ENCODE data around the gene SARDH. TPM values are rescaled to one million over a fixed set of nuclear protein-coding genes. Genes with fewer than 3 reads are reported as not detected.
"Not testable (repeated sequence)": the region's sequence is repeated elsewhere in the genome, so short reads cannot be mapped to it uniquely, and the experiment has no call there.

The SARDH gene
- total and polyA plus RNA-seq, 2 donors (not counting 3 experiments of a cell fraction or from before 2014, with no cell fraction given) = 0.19 to 0.44 TPM

DNA sequence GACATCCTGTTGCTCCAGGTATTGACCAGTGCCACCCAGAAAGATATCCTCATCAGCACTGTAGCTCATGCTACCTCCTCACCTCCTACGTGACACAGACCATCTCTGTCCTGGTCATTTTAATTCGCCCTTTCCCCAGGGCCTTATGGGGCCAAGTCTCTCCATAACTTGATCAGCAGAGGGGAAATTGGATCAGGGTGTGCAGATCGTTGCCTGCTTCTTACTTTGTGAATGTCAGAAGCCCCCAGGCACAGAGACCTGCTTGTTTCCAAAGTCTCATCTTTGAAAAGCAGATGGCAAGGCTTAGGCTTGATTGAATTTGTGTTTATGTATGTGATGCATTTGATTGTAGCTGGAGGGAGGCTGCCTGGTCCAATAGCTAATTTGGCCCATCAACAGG is 110.8 kb downstream of the SARDH start:
- Histone ChIP-seq H3K9me1 (replicated peaks; ENCODE audit: control insufficient read depth, extremely low read depth, insufficient read depth, low read length) (no peaks in the 10 kb centered on the region), H3K4me2 (ENCODE audit: insufficient read depth, low read length) (no peak overlapping the region), H3K9me3 (replicated peaks; ENCODE audit: control insufficient read depth, insufficient read depth, low read length) (no peaks in the 10 kb centered on the region), H3K36me3 (ENCODE audit: control insufficient read depth in 2 of 2, extremely low read depth in 1 of 2, insufficient read depth in 2 of 2, low read length in 2 of 2) (no peaks in the 10 kb centered on the region), H3K9ac (replicated peaks; ENCODE audit: extremely low read depth, insufficient read depth, low read length) (no peak overlapping the region), H4K20me1 (replicated peaks; ENCODE audit: control insufficient read depth, extremely low read depth, insufficient read depth, low read length) (no peaks in the 10 kb centered on the region), H3K4me1 (ENCODE audit: control insufficient read depth, extremely low read depth, insufficient read depth, low read length) (no peaks in the 10 kb centered on the region), H3K4me3 (replicated peaks in 1 of 3; ENCODE audit: insufficient read depth in 1 of 3, low read depth in 1 of 3, low read length in 3 of 3) (no peak overlapping the region), H3K27ac (ENCODE audit: insufficient read depth, low read depth, low read length) (no peak overlapping the region), H3K27me3 (ENCODE audit: control insufficient read depth in 2 of 2, insufficient read depth in 2 of 2, low read length in 2 of 2) (no peaks in the 10 kb centered on the region), H2AFZ (ENCODE audit: low read depth, low read length) (no peak overlapping the region), H3K79me2 (ENCODE audit: control insufficient read depth, insufficient read depth, low read length) (no peaks in the 10 kb centered on the region)
- no TSS peak for BruUV-seq (replicated peaks)
- TF ChIP-seq EZH2 (IDR thresholded peaks at IDR 0.05; ENCODE audit: borderline replicate concordance, low read depth, low read length, severe bottlenecking) = no peak
- TF ChIP-seq FOS (IDR thresholded peaks at IDR 0.05; ENCODE audit: borderline replicate concordance, insufficient read depth, low read length) = no peak
- TF ChIP-seq, protein P1, sequence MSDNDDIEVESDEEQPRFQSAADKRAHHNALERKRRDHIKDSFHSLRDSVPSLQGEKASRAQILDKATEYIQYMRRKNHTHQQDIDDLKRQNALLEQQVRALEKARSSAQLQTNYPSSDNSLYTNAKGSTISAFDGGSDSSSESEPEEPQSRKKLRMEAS (IDR thresholded peaks at IDR 0.05; ENCODE audit: insufficient read depth, insufficient read length) = no peak
- TF ChIP-seq POLR2A (IDR thresholded peaks at IDR 0.05; ENCODE audit: low read depth, low read length) = no peak
- no peak for TF ChIP-seq MYC (IDR thresholded peaks at IDR 0.05; ENCODE audit: low read depth, low read length)
- no peak for TF ChIP-seq GATA2 (IDR thresholded peaks at IDR 0.05; ENCODE audit: insufficient read depth, insufficient read length, low read depth, low read length)
- TF ChIP-seq, protein P2, sequence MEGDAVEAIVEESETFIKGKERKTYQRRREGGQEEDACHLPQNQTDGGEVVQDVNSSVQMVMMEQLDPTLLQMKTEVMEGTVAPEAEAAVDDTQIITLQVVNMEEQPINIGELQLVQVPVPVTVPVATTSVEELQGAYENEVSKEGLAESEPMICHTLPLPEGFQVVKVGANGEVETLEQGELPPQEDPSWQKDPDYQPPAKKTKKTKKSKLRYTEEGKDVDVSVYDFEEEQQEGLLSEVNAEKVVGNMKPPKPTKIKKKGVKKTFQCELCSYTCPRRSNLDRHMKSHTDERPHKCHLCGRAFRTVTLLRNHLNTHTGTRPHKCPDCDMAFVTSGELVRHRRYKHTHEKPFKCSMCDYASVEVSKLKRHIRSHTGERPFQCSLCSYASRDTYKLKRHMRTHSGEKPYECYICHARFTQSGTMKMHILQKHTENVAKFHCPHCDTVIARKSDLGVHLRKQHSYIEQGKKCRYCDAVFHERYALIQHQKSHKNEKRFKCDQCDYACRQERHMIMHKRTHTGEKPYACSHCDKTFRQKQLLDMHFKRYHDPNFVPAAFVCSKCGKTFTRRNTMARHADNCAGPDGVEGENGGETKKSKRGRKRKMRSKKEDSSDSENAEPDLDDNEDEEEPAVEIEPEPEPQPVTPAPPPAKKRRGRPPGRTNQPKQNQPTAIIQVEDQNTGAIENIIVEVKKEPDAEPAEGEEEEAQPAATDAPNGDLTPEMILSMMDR (IDR thresholded peaks at IDR 0.05; ENCODE audit: extremely low read depth in 1 of 2, insufficient read depth in 1 of 2, low read depth in 1 of 2, low read length in 2 of 2) = no peak
- no peak for TF ChIP-seq POLR2AphosphoS5 (IDR thresholded peaks at IDR 0.05; ENCODE audit: insufficient read depth, low read depth, low read length)
- no peak for TF ChIP-seq JUN (IDR thresholded peaks at IDR 0.05; ENCODE audit: borderline replicate concordance, insufficient read depth, insufficient read length, low read depth)
- intact Hi-C loops (cut with micrococcal nuclease) (no loop called here), dilution Hi-C loops (cut with MboI; ENCODE audit: extremely low pct_ligation_motif_present, low sequenced_read_pairs) (no loop called here)
- ChIA-PET CTCF (no interaction called here), POLR2A (no interaction called here)
- DNase-seq (ENCODE audit: low read depth, low spot score) = no peak
- no peak for FAIRE-seq

DNA sequence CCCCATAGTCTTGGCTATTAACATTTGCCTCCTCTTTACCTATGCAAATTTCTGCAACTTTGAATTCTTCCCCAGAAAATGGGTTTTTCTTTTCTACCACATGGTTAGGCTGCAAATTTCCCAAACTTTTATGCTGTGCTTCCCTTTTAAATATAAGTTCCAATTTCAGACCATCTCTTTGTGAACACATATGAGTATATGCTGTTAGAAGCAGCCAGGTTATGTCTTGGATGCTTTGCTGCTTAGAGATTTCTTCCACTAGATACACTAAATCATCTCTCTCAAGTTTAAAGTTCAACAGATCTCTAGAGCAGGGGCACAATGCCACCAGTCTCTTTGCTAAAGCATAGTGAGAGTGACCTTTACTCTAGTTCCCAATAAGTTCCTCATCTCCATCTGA is 112.1 kb downstream of the SARDH start:
- H3K4me1 ChIP-seq (ENCODE audit: control insufficient read depth, extremely low read depth, insufficient read depth, low read length); H4K20me1 ChIP-seq (replicated peaks; ENCODE audit: control insufficient read depth, extremely low read depth, insufficient read depth, low read length); CTCF ChIA-PET; H3K9me3 ChIP-seq (replicated peaks; ENCODE audit: control insufficient read depth, insufficient read depth, low read length); intact Hi-C loops (cut with micrococcal nuclease); H3K9me1 ChIP-seq (replicated peaks; ENCODE audit: control insufficient read depth, extremely low read depth, insufficient read depth, low read length); DNase-seq (ENCODE audit: low read depth, low spot score); H3K9ac ChIP-seq (replicated peaks; ENCODE audit: extremely low read depth, insufficient read depth, low read length); POLR2A ChIA-PET; H2AFZ ChIP-seq (ENCODE audit: low read depth, low read length); dilution Hi-C loops (cut with MboI; ENCODE audit: extremely low pct_ligation_motif_present, low sequenced_read_pairs); H3K79me2 ChIP-seq (ENCODE audit: control insufficient read depth, insufficient read depth, low read length); H3K36me3 ChIP-seq (ENCODE audit: control insufficient read depth in 2 of 2, extremely low read depth in 1 of 2, insufficient read depth in 2 of 2, low read length in 2 of 2); BruUV-seq (replicated peaks); H3K4me2 ChIP-seq (ENCODE audit: insufficient read depth, low read length); H3K27me3 ChIP-seq (ENCODE audit: control insufficient read depth in 2 of 2, insufficient read depth in 2 of 2, low read length in 2 of 2); H3K4me3 ChIP-seq (replicated peaks in 1 of 3; ENCODE audit: insufficient read depth in 1 of 3, low read depth in 1 of 3, low read length in 3 of 3); FAIRE-seq; H3K27ac ChIP-seq (ENCODE audit: insufficient read depth, low read depth, low read length): not testable (repeated sequence)
